Endothelial cell of umbilical vein (primary cell): ENCODE measurements around the gene HDAC1.

Source experiments
- EZH2 ChIP-seq: IDR thresholded peaks from 2 replicates; pipeline ENCODE4 v1.6.1; 2012; ENCODE audit warnings: borderline replicate concordance, low read depth, mild to moderate bottlenecking, moderate library complexity, low read length, inconsistent platforms; ENCODE audit not compliant: severe bottlenecking
- FOS ChIP-seq: IDR thresholded peaks from 2 replicates; pipeline ENCODE4 v1.6.1; 2011; ENCODE audit warnings: mild to moderate bottlenecking, low read length, moderate library complexity, borderline replicate concordance; ENCODE audit not compliant: insufficient read depth
- MYC ChIP-seq: IDR thresholded peaks from one replicate; pipeline ENCODE4 v1.6.1; 2011; ENCODE audit warnings: mild to moderate bottlenecking, low read depth, low read length
- TF ChIP-seq, protein P1 (sequence below), 2 donors: IDR thresholded peaks; 1 replicate in 1 of 2; 2 replicates in 1 of 2; pipeline ENCODE4 v1.5.1; 2011; ENCODE audit warnings: low read length in 2 of 2, mild to moderate bottlenecking in 2 of 2, moderate library complexity in 2 of 2, control low read depth in 1 of 2, inconsistent platforms in 1 of 2, low read depth in 1 of 2; ENCODE audit not compliant: insufficient read depth in 1 of 2; ENCODE audit errors: extremely low read depth in 1 of 2
- TF ChIP-seq, protein P2 (sequence below): IDR thresholded peaks from 2 replicates; pipeline ENCODE4 v1.6.1; 2011; ENCODE audit not compliant: insufficient read depth, insufficient read length

DNA sequence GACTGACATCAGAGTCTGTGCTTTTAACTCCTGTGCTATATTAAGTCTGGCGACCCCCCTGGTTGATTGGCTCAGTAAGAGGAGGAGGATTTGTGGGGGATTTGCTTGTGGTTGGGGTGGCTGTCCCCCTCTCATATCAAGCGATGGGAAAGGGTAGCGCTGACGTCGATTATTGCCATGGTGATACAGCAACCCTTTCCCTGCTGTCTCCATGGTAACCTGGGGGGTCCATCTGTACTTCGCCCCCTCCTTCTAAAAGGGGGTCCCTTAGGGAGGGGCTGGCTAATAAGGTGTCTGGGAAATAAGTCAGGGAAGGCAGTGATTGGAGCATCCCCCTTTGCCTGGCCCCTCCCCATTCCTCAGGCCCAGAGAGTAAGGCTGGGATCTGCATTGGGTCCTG is 65.7 kb downstream of the HDAC1 start:
- TF ChIP-seq, protein P1, sequence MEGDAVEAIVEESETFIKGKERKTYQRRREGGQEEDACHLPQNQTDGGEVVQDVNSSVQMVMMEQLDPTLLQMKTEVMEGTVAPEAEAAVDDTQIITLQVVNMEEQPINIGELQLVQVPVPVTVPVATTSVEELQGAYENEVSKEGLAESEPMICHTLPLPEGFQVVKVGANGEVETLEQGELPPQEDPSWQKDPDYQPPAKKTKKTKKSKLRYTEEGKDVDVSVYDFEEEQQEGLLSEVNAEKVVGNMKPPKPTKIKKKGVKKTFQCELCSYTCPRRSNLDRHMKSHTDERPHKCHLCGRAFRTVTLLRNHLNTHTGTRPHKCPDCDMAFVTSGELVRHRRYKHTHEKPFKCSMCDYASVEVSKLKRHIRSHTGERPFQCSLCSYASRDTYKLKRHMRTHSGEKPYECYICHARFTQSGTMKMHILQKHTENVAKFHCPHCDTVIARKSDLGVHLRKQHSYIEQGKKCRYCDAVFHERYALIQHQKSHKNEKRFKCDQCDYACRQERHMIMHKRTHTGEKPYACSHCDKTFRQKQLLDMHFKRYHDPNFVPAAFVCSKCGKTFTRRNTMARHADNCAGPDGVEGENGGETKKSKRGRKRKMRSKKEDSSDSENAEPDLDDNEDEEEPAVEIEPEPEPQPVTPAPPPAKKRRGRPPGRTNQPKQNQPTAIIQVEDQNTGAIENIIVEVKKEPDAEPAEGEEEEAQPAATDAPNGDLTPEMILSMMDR (IDR thresholded peaks at IDR 0.05; ENCODE audit: extremely low read depth in 1 of 2, insufficient read depth in 1 of 2, low read depth in 1 of 2, low read length in 2 of 2) = no peak
- TF ChIP-seq EZH2 (no peak), MYC (no peak), FOS (no peak)
- TF ChIP-seq, protein P2, sequence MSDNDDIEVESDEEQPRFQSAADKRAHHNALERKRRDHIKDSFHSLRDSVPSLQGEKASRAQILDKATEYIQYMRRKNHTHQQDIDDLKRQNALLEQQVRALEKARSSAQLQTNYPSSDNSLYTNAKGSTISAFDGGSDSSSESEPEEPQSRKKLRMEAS = no peak
